Psoas muscle (tissue), 8 donors: ENCODE data around the gene THADA. TPM values are rescaled to one million over a fixed set of nuclear protein-coding genes. Genes with fewer than 3 reads are reported as not detected.

Source experiments
- ATAC-seq, 4 donors: fragments of 200-7000 bp; cut with Tn5 transposase; one replicate each; pipeline ENCODE4 v1.9.1; 2020; ENCODE audit warnings: moderate library complexity in 3 of 4, mild to moderate bottlenecking in 2 of 4
- DNase-seq, 2 donors: peaks; one replicate each; pipeline ENCODE4 v3.0.0-alpha.2; 2020
- H3K27ac ChIP-seq: fragments of 200-600 bp; one replicate; pipeline ENCODE4 v1.8.0; 2022
- H3K27me3 ChIP-seq, 3 donors: fragments of 200-600 bp in 1 of 3; one replicate each; pipeline versions ENCODE4 v1.6.1 to v1.8.0; 2013 to 2022; ENCODE audit warnings: low read length in 2 of 3, mild to moderate bottlenecking in 2 of 3, moderate library complexity in 1 of 3; ENCODE audit not compliant: insufficient read depth in 3 of 3
- H3K36me3 ChIP-seq, 2 donors: fragments of 200-600 bp in 1 of 2; one replicate each; pipeline versions ENCODE4 v1.6.1 to v1.8.0; 2013 to 2022; ENCODE audit warnings: low read depth in 1 of 2, mild to moderate bottlenecking in 1 of 2, moderate library complexity in 1 of 2; ENCODE audit not compliant: insufficient read depth in 1 of 2
- H3K4me1 ChIP-seq: fragments of 200-600 bp; one replicate; pipeline ENCODE4 v1.8.0; 2022
- H3K4me3 ChIP-seq: fragments of 200-600 bp; one replicate; pipeline ENCODE4 v1.8.0; 2022; ENCODE audit warnings: mild to moderate bottlenecking
- H3K9me3 ChIP-seq: fragments of 200-600 bp; one replicate; pipeline ENCODE4 v1.8.0; 2022
- WGBS, 3 donors: extraction: QIAGEN DNeasy Blood & Tissue Kit; methylation state at CpG; one replicate each; pipeline versions ENCODE4 v1.1.6 to v1.1.7; 2013; 5-methylcytosine and 5-hydroxymethylcytosine counted together
- intact Hi-C, 2 donors: fragments of 100-400 bp; cut with DNase I; formaldehyde crosslinking; loops; one replicate each; pipeline versions ENCODE4 v1.11.0 to v1.14.2; 2022
- polyA plus RNA-seq, 3 donors: library from polyadenylated mRNA; stranded (reverse); fragments of 200-250 nt; gene quantifications; one replicate each; pipeline ENCODE4 v1.2.3, GENCODE V29; 2013
- total RNA-seq, 4 donors: library from RNA; stranded (reverse); fragmentation: NEBNext Ultra II Directional in 2 of 4; extraction: Animal tissue kit (Norgen Biotek cat#: 25700) in 2 of 4; gene quantifications; one replicate each; pipeline versions ENCODE4 v1.2.1 to v1.2.4, GENCODE V29; 2021 to 2023
- TF ChIP-seq, protein P1 (sequence below): fragments of 200-600 bp; IDR thresholded peaks from one replicate; pipeline ENCODE4 v1.8.0; 2022; ENCODE audit warnings: antibody characterized with exemption
- donor health status: healthy with polysubstance abuse.
- donor health status: DM: no; HTN: no; CAD: no; lungs with moderate emphysema.
- donor health status: Bipolar disorder and iron deficiency.
- donor health status: healthy.
- donor health status: DM: yes; HTN: yes; CAD: no.
- donor health status: DM: no; HTN: no; CAD: no.
- donor health status: DM: no; HTN: no; CAD: no.
- donor health status: DM: yes; HTN: yes; CAD: no.

THADA gene
- total and polyA plus RNA-seq, 7 donors: 8.1 to 17.4 (median 11.6) TPM

- intact Hi-C loops: loop anchor here in 1 of 2 donors (10.0 kb wide), 2 partner anchors 383 to 747 kb away; no protein-coding TSS in a partner anchor
- Histone ChIP-seq H3K27ac (no peak overlapping the region), H3K36me3 (peaks cover 13 to 87% of the 10 kb centered on the region in 2 donors), H3K4me1 (no peaks in the 10 kb centered on the region), H3K27me3 (no peaks in the 10 kb centered on the region), H3K4me3 (no peak overlapping the region), H3K9me3 (no peaks in the 10 kb centered on the region)
- TF ChIP-seq, protein P1, sequence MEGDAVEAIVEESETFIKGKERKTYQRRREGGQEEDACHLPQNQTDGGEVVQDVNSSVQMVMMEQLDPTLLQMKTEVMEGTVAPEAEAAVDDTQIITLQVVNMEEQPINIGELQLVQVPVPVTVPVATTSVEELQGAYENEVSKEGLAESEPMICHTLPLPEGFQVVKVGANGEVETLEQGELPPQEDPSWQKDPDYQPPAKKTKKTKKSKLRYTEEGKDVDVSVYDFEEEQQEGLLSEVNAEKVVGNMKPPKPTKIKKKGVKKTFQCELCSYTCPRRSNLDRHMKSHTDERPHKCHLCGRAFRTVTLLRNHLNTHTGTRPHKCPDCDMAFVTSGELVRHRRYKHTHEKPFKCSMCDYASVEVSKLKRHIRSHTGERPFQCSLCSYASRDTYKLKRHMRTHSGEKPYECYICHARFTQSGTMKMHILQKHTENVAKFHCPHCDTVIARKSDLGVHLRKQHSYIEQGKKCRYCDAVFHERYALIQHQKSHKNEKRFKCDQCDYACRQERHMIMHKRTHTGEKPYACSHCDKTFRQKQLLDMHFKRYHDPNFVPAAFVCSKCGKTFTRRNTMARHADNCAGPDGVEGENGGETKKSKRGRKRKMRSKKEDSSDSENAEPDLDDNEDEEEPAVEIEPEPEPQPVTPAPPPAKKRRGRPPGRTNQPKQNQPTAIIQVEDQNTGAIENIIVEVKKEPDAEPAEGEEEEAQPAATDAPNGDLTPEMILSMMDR: no peak
- DNase-seq (no peak), ATAC-seq (no peak)
- 53 to 94% (median 90%) methylated on average over 1 of the region's 1 CpG for WGBS, 3 donors
Measured at GRCh38 chr2:43572244-43572643, 23.6 kb downstream of the THADA start.

DNA sequence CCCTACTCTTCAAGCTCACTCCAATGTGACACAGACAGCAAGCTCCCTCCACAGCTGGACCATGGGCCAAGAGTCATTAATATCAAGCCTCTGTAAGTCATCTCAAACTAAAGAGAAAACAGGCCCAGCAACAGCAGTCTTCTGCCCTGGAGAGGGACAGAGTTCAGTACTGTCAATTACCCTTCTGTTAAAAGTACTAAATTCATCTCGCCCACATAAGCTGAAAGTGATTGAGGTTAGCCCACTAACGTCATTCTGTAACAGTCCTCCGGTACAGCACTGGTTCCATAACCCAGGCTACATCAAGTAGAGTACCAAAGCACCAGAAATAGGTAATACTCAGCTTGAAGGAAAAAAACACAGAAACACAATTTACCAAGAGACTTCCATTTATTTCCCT, 25.9 kb downstream of the THADA start:
- no peaks in the 10 kb centered on the region for H3K9me3 ChIP-seq
- H3K4me3 ChIP-seq: no peak overlapping the region
- no peak overlapping the region for H3K27ac ChIP-seq
- ATAC-seq (no peak), DNase-seq (no peak)
- TF ChIP-seq, protein P1: no peak
- intact Hi-C loops: loop anchor here in 1 of 2 donors (10.0 kb wide), 2 partner anchors 385 to 745 kb away; no protein-coding TSS in a partner anchor
- WGBS, 3 donors: 91 to 97% (median 95%) methylated on average over 3 of the region's 3 CpGs
- no peaks in the 10 kb centered on the region for H3K27me3 ChIP-seq
- no peaks in the 10 kb centered on the region for H3K4me1 ChIP-seq
- H3K36me3 ChIP-seq: peaks cover 13 to 88% of the 10 kb centered on the region in 2 donors

GRCh38 chr2:43568228-43568627, 27.6 kb downstream of the THADA start:
- ATAC-seq: no peak
- H3K36me3 ChIP-seq: peaks cover 8 to 87% of the 10 kb centered on the region in 2 donors

GRCh38 chr2:43566461-43566729, 29.4 kb downstream of the THADA start:
- no peak for ATAC-seq
- H3K36me3 ChIP-seq: peaks cover 0 to 86% of the 10 kb centered on the region in 2 donors
- H3K27me3 ChIP-seq: no peaks in the 10 kb centered on the region
- H3K4me1 ChIP-seq: no peaks in the 10 kb centered on the region
- no peak for DNase-seq
- H3K9me3 ChIP-seq: no peaks in the 10 kb centered on the region
- H3K4me3 ChIP-seq: no peak overlapping the region
- H3K27ac ChIP-seq: no peak overlapping the region
- intact Hi-C loops: no loop called here
- TF ChIP-seq, protein P1: no peak

More at GRCh38 chr2:43568228-43568627, 27.6 kb downstream of the THADA start:
- 85 to 90% (median 86%) methylated on average over 1 of the region's 1 CpG for WGBS, 3 donors
- TF ChIP-seq, protein P1: no peak
- Histone ChIP-seq H3K27ac (no peak overlapping the region), H3K27me3 (no peaks in the 10 kb centered on the region), H3K4me3 (no peak overlapping the region), H3K9me3 (no peaks in the 10 kb centered on the region), H3K4me1 (no peaks in the 10 kb centered on the region)
- DNase-seq: no peak
- intact Hi-C loops: no loop called here

GRCh38 chr2:43563679-43564078, 32.2 kb downstream of the THADA start:
- H3K36me3 ChIP-seq: peaks cover 0 to 86% of the 10 kb centered on the region in 2 donors
- intact Hi-C loops: no loop called here
- no peak for ATAC-seq

More at GRCh38 chr2:43563679-43564078, 32.2 kb downstream of the THADA start:
- Histone ChIP-seq H3K4me1 (no peaks in the 10 kb centered on the region), H3K9me3 (no peaks in the 10 kb centered on the region), H3K4me3 (no peak overlapping the region), H3K27ac (no peak overlapping the region), H3K27me3 (no peaks in the 10 kb centered on the region)
- 92 to 95% (median 95%) methylated on average over 2 of the region's 2 CpGs for WGBS, 3 donors
- TF ChIP-seq, protein P1: no peak
- DNase-seq: no peak
